Stimulated activated CD8-positive, alpha-beta memory T cell treated with anti-CD3 and anti-CD28 coated beads, Interleukin-7, amount 100 ng/mL, for 4 hours (primary cell): ENCODE measurements around the gene PDE2A.
A peak's percentile ranks its signal among the peaks of the same experiment; 100 is the strongest.

Experiments
- DNase-seq, 2 donors: peaks; one replicate each; pipeline ENCODE4 v3.0.0-alpha.2; 2020; ENCODE audit warnings: low read depth in 2 of 2

Gene PDE2A

GRCh38 chr11:72673943-72674828, at the start of gene PDE2A:
Gene PDE2A, minus strand, starts transcription at chr11:72674422. Its CDS starts 215 bp downstream, at chr11:72674207.
- DNase-seq: no peak

GRCh38 chr11:72723508-72723907, 49.3 kb upstream of the PDE2A start:
- DNase-seq: no peak

GRCh38 chr11:72722050-72722748, 48.0 kb upstream of the PDE2A start:
- DNase-seq: peak; percentile 75

- DNase-seq: peak in 1 of 2 donors; percentile 41
Measured at GRCh38 chr11:72721689-72722049, 47.4 kb upstream of the PDE2A start.

- DNase-seq: no peak
Measured at GRCh38 chr11:72721276-72721675, 47.1 kb upstream of the PDE2A start.

GRCh38 chr11:72720784-72721183, 46.6 kb upstream of the PDE2A start:
- DNase-seq: no peak

- DNase-seq: no peak
Measured at GRCh38 chr11:72720047-72720446, 45.8 kb upstream of the PDE2A start.

- DNase-seq: no peak
Measured at GRCh38 chr11:72719551-72719950, 45.3 kb upstream of the PDE2A start.

- DNase-seq: no peak
Measured at GRCh38 chr11:72719144-72719543, 44.9 kb upstream of the PDE2A start.

GRCh38 chr11:72718101-72718501, 43.9 kb upstream of the PDE2A start:
- DNase-seq: no peak

GRCh38 chr11:72716788-72717435, 42.7 kb upstream of the PDE2A start:
- DNase-seq: no peak

- no peak for DNase-seq
Measured at GRCh38 chr11:72716290-72716689, 42.1 kb upstream of the PDE2A start.

GRCh38 chr11:72712841-72713240, 38.6 kb upstream of the PDE2A start:
- DNase-seq: no peak

GRCh38 chr11:72712168-72712751, 38.0 kb upstream of the PDE2A start:
- no peak for DNase-seq

- no peak for DNase-seq
Measured at GRCh38 chr11:72711141-72711540, 36.9 kb upstream of the PDE2A start.

- DNase-seq: no peak
Measured at GRCh38 chr11:72710278-72710677, 36.1 kb upstream of the PDE2A start.

GRCh38 chr11:72709478-72710238, 35.4 kb upstream of the PDE2A start:
- no peak for DNase-seq

GRCh38 chr11:72707032-72707431, 32.8 kb upstream of the PDE2A start:
- DNase-seq: no peak

- DNase-seq: no peak
Measured at GRCh38 chr11:72706579-72706978, 32.4 kb upstream of the PDE2A start.

GRCh38 chr11:72705442-72706365, 31.5 kb upstream of the PDE2A start:
- DNase-seq: no peak
